Ishikawa (cell line): ENCODE results near the gene CYB561D1.

ENCODE experiments used
- CEBPB ChIP-seq: IDR thresholded peaks from 2 replicates; pipeline ENCODE4 v1.6.1; 2012
- CREB1 ChIP-seq: IDR thresholded peaks from 2 replicates; pipeline ENCODE4 v1.6.1; 2012; ENCODE audit warnings: low read depth
- EGR1 ChIP-seq: IDR thresholded peaks from 2 replicates; pipeline ENCODE4 v1.6.1; 2012
- EP300 ChIP-seq: IDR thresholded peaks from 2 replicates; pipeline ENCODE4 v1.6.1; 2012; ENCODE audit warnings: borderline replicate concordance
- FOXM1 ChIP-seq: IDR thresholded peaks from 2 replicates; pipeline ENCODE4 v1.6.1; 2012; ENCODE audit warnings: low read depth, borderline replicate concordance
- NFIC ChIP-seq: IDR thresholded peaks from 2 replicates; pipeline ENCODE4 v1.6.1; 2012
- RAD21 ChIP-seq: IDR thresholded peaks from 2 replicates; pipeline ENCODE4 v1.6.1; 2012; ENCODE audit warnings: low read depth
- TAF1 ChIP-seq: IDR thresholded peaks from 2 replicates; pipeline ENCODE4 v1.6.1; 2012; ENCODE audit warnings: low read depth, mild to moderate bottlenecking
- TCF12 ChIP-seq: IDR thresholded peaks from 2 replicates; pipeline ENCODE4 v1.6.1; 2012; ENCODE audit warnings: low read depth
- TEAD4 ChIP-seq: IDR thresholded peaks from 2 replicates; pipeline ENCODE4 v1.6.1; 2012
- YY1 ChIP-seq: IDR thresholded peaks from 2 replicates; pipeline ENCODE4 v1.6.1; 2012; ENCODE audit warnings: low read depth
- ZBTB7A ChIP-seq: IDR thresholded peaks from 2 replicates; pipeline ENCODE4 v1.6.1; 2012; ENCODE audit warnings: low read depth
- TF ChIP-seq, protein P1 (sequence below): IDR thresholded peaks from 2 replicates; pipeline ENCODE4 v1.6.1; 2012; ENCODE audit warnings: low read depth, mild to moderate bottlenecking
- TF ChIP-seq, protein P2 (sequence below): IDR thresholded peaks from 2 replicates; pipeline ENCODE4 v1.6.1; 2012
- TF ChIP-seq, protein P3 (sequence below): IDR thresholded peaks from 2 replicates; pipeline ENCODE4 v1.6.1; 2012

Gene CYB561D1

DNA sequence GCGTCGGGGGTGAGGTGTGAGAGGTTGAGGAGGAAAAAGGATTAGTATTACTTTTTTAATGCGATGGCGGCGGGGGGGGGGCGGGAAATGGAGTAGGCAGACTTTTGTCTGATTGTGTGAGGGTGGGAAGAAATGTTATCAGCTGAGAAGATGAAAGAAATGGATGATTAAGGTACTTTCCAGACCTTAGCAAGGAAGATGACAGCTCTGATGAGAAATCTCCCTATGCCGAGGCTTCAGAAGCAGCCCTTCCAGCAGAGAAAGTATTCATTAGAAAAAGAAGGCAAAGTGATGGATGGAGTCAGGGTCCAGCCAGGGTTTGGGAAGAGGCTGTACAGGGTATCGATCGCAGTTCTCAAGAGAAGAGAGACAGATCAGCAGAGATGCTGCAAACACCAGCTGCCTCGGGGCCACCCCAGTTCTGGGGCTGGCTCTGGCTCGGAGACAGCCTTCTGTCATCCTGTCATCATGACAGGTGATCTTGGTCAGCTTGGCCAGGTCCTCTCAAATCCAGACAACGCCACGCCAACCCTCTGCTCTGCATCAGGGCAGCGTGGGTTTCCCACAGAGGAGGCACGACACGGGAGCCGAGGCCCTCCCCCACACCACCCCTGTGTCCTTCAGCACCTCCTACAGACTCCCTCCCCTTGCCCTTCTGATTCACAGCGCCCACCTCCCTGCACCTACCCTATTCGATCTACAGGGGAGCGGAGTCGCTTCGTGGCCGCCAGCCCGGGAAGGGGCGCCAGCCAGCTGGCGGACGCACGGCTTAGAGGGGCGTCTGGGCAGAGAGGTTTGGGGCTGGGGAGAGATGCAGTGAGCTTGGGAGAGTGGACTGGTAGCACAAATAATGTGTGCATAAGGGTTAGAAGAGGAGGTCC is 10.9 kb upstream of the CYB561D1 start:
- TF ChIP-seq, protein P1, sequence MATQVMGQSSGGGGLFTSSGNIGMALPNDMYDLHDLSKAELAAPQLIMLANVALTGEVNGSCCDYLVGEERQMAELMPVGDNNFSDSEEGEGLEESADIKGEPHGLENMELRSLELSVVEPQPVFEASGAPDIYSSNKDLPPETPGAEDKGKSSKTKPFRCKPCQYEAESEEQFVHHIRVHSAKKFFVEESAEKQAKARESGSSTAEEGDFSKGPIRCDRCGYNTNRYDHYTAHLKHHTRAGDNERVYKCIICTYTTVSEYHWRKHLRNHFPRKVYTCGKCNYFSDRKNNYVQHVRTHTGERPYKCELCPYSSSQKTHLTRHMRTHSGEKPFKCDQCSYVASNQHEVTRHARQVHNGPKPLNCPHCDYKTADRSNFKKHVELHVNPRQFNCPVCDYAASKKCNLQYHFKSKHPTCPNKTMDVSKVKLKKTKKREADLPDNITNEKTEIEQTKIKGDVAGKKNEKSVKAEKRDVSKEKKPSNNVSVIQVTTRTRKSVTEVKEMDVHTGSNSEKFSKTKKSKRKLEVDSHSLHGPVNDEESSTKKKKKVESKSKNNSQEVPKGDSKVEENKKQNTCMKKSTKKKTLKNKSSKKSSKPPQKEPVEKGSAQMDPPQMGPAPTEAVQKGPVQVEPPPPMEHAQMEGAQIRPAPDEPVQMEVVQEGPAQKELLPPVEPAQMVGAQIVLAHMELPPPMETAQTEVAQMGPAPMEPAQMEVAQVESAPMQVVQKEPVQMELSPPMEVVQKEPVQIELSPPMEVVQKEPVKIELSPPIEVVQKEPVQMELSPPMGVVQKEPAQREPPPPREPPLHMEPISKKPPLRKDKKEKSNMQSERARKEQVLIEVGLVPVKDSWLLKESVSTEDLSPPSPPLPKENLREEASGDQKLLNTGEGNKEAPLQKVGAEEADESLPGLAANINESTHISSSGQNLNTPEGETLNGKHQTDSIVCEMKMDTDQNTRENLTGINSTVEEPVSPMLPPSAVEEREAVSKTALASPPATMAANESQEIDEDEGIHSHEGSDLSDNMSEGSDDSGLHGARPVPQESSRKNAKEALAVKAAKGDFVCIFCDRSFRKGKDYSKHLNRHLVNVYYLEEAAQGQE = no peak
- TF ChIP-seq TAF1 = no peak
- no peak for TF ChIP-seq CREB1
- TF ChIP-seq FOXM1 = no peak

DNA sequence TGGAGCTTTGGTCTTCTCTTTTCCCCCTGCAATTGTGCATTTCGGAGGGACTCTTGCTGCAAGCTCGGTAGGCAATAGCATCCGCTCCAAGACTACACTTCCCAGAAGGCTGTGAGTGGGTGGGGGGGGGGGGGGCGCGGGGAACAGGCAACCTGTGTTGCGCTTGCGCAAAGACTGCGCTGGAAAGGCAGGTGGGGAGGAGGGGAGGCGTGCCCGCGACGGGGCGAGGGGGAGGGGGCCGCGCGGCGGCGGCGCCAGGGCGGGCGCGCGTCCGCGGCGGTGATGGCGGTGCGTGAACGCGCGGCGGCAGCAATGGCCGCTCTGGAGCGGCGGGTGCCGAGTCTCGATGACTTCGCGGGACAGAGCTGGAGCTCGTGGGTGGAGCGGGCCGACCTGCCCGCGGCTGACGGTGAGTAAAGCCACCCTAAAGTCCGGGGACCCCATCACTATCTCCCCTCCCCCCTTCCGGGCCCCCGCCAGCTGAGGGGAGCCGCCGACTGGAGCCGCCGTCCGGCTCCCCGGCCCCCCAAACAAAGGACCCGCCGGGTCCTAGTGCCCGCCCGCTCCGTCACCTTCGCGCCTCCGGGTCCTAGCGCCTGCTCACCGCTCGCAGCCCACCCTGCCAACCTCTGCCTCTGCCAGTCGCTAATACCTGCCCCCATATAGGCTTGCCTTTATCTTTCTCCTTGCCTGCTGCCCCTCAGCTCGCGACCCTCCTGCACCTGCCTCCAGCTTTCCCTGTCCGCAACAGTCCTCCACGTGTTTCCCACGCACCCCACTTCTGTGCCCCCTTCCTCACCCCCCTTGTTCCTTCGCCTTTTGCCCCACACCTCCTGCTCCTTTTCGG is 10.0 kb upstream of the CYB561D1 start, which contains the start of gene ATXN7L2:
TSS of gene ATXN7L2 (plus strand) at position 234 of the 847 bp plus-strand sequence. CDS start at position 283, 49 bp downstream.
- peak; percentile 95 for TF ChIP-seq YY1
- TF ChIP-seq EP300 = peak; percentile 1; the same call in 1 of the 2 replicates
- peak; percentile 97 for TF ChIP-seq TAF1
- TF ChIP-seq TEAD4 = no peak
- TF ChIP-seq CEBPB = no peak
- no peak for TF ChIP-seq FOXM1
- TF ChIP-seq RAD21 = no peak
- no peak; the same call in 1 of the 2 replicates for TF ChIP-seq EGR1
- TF ChIP-seq, protein P1 = no peak; the same call in 1 of the 2 replicates
- TF ChIP-seq NFIC = no peak
- TF ChIP-seq, protein P2, sequence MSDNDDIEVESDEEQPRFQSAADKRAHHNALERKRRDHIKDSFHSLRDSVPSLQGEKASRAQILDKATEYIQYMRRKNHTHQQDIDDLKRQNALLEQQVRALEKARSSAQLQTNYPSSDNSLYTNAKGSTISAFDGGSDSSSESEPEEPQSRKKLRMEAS = peak; percentile 82
- TF ChIP-seq, protein P3, sequence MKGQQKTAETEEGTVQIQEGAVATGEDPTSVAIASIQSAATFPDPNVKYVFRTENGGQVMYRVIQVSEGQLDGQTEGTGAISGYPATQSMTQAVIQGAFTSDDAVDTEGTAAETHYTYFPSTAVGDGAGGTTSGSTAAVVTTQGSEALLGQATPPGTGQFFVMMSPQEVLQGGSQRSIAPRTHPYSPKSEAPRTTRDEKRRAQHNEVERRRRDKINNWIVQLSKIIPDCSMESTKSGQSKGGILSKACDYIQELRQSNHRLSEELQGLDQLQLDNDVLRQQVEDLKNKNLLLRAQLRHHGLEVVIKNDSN = no peak
- no peak for TF ChIP-seq CREB1
- peak; percentile 97 for TF ChIP-seq ZBTB7A

DNA sequence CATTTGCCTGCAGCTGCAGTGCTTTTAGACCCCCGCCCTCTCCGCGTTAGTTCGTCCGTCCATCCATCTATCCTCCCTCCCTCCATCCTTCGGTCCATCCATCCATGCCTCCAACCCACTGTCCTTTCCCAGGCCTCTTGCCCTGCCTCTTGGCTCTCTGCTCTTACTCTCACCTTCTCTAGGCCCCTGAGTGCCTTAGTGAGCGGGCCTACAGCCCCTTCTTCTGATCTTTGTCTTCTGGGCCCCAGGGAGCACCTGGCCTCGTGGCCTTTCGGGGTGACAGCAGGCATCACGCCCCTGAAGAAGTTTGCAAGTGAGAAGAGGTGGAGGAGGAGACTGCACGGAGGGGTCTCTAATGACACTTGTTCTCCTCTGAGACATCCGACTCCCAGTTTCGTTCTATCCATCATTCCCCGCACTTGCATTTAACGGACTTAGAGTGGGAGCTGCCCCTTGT is 9.3 kb upstream of the CYB561D1 start:
- TF ChIP-seq, protein P2 = no peak
- TF ChIP-seq CEBPB (no peak), TEAD4 (no peak), EGR1 (no peak), TAF1 (no peak), NFIC (no peak), FOXM1 (no peak), TCF12 (no peak)
- TF ChIP-seq, protein P1 = no peak

DNA sequence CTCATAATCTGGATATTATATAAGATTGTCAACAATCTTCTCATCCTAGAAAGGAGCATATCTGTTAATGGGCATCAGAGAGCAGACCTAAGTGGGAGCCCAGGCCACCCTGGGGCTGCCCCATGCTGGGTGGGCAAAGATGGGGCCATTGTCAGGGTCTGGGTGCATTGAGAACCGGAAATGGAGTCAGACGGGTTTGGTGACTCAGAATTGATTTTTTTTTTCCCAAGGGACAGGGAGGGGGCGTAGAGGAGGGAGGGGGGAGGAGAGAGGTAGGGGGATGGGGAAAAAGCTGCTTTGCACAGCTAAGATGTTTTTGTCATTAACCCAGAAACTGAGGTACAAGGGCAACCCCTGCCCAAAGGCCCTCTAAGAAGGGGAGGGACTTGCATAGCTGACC is 8.9 kb upstream of the CYB561D1 start:
- TF ChIP-seq FOXM1 (no peak), ZBTB7A (0 out of 2 replicates have a peak, but pooled peaks have one; percentile 44)
